PFSK-1 (cell line): ENCODE data around the gene GPR26.

Experiments used
- FOXP2 ChIP-seq: optimal IDR thresholded peaks from 2 replicates; pipeline ENCODE3; 2011; ENCODE audit warnings: borderline replicate concordance, control low read depth, inconsistent platforms; ENCODE audit not compliant: insufficient read depth; ENCODE audit errors: extremely low read length, extremely low read depth
- POLR2AphosphoS5 ChIP-seq: IDR thresholded peaks from 2 replicates; pipeline ENCODE4 v1.6.1; 2012; ENCODE audit warnings: low read depth, mild to moderate bottlenecking, control low read depth, low read length, moderate library complexity
- REST ChIP-seq, 2 experiments: IDR thresholded peaks; 2 replicates each; pipeline versions ENCODE4 v1.6.1 to v1.8.0; 2011 to 2012; ENCODE audit warnings: low read depth in 2 of 2, low read length in 2 of 2, control low read depth in 1 of 2, inconsistent platforms in 1 of 2, mild to moderate bottlenecking in 1 of 2, moderate library complexity in 1 of 2; ENCODE audit not compliant: insufficient read depth in 1 of 2
- SIN3A ChIP-seq: IDR thresholded peaks from 2 replicates; pipeline ENCODE4 v1.6.1; 2012; ENCODE audit warnings: mild to moderate bottlenecking, low read length, moderate library complexity, borderline replicate concordance; ENCODE audit not compliant: insufficient read depth
- TAF1 ChIP-seq: IDR thresholded peaks from 2 replicates; pipeline ENCODE4 v1.6.1; 2012; ENCODE audit warnings: low read length, control low read depth, borderline replicate concordance; ENCODE audit not compliant: insufficient read depth

GPR26 gene

DNA sequence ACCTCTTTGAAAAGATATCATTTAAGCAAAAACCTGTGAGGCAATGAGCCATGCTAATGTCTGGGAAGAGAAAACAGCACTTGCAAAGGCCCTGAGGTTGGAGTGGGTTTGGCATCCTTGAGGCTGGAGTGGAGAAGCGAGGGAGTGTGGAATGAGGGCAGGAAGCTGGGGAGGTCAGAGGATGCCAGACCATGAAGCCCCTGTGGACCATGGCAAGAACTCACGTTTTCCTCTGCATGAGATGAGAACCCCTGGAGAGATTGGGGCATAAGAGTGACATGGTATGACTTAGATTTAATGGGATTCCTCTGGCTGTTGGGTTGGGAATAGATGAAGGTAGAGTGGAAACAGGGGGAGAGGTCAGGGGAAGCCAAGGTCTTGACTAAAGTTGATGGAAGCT is 49.4 kb downstream of the GPR26 start:
- TF ChIP-seq POLR2AphosphoS5 = no peak
- no peak for TF ChIP-seq TAF1
- TF ChIP-seq REST (IDR thresholded peaks at IDR 0.05; ENCODE audit: insufficient read depth in 1 of 2, low read depth in 2 of 2, low read length in 2 of 2) = no peak

- no peak for TF ChIP-seq REST (IDR thresholded peaks at IDR 0.05; ENCODE audit: insufficient read depth in 1 of 2, low read depth in 2 of 2, low read length in 2 of 2)
- TF ChIP-seq SIN3A = no peak
- TF ChIP-seq TAF1 = no peak
- no peak for TF ChIP-seq FOXP2
- TF ChIP-seq POLR2AphosphoS5 = no peak
Measured at GRCh38 chr10:123717336-123717735, 51.2 kb downstream of the GPR26 start.

- TF ChIP-seq REST (IDR thresholded peaks at IDR 0.05; ENCODE audit: insufficient read depth in 1 of 2, low read depth in 2 of 2, low read length in 2 of 2) (no peak), TAF1 (no peak), POLR2AphosphoS5 (no peak), FOXP2 (no peak), SIN3A (no peak)
Measured at GRCh38 chr10:123718544-123719060, 52.4 kb downstream of the GPR26 start.

DNA sequence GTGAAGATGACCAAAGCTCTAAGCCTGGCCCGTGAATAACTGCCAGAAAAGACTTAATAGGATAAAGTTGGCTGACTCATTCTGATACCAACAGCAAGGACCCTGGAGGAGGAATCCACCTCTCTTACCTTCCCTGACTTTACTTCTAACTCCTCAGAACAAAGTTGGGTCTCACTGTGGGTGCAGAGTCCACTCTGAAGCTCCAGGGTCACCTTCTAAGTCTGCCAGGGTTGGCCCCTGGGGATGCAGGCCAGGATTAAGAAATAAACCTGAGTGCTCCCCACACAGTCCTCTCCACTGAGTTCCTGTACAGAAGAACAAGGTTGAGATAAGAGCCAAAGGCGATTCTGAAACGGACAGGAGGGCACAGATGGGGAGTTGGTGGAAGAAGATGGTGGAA is 54.4 kb downstream of the GPR26 start:
- TF ChIP-seq REST (IDR thresholded peaks at IDR 0.05; ENCODE audit: insufficient read depth in 1 of 2, low read depth in 2 of 2, low read length in 2 of 2) (no peak), TAF1 (no peak), FOXP2 (no peak), POLR2AphosphoS5 (no peak), SIN3A (no peak)

DNA sequence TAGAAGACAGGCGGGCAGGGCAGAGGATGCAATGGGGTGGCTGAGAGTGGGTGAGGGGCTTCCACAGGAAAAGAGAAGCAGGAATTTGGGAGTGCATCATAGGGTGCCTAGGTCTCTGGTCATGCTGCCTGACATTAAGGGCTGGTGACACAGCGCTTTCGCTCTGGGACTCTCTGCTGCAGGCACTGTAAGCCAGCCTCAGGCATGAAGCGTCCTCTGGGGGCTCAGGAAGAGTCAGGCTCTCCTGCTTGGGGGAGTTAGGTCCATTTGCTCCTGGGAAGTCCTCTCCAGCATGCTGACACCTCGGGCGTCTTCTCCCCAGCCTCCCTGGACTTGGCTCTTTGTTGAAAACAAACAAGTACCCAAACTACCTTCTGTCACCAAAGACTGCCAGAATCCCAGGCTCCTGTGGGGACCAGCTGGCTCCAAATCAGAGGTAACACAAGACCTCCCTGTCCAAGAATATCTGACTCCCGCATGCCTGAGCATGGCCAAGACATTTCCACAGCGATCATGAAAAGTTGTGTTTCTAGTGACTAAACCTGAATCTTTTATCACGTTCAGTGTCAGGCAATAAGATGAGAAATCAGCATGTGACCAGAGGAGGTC is 55.4 kb downstream of the GPR26 start:
- no peak for TF ChIP-seq FOXP2
- TF ChIP-seq SIN3A = no peak
- no peak for TF ChIP-seq REST (IDR thresholded peaks at IDR 0.05; ENCODE audit: insufficient read depth in 1 of 2, low read depth in 2 of 2, low read length in 2 of 2)
